H9 (cell line): Measurements from ENCODE around the gene PLEKHM3. TPM values are rescaled to one million over a fixed set of nuclear protein-coding genes. Genes with fewer than 3 reads are reported as not detected.

Source experiments
- DNase-seq: peaks from one replicate; pipeline ENCODE4 v3.0.0-alpha.2; 2017
- H2AFZ ChIP-seq: one replicate; pipeline ENCODE4 v1.6.1; 2013; ENCODE audit warnings: mild to moderate bottlenecking, low read length, control low read depth, moderate library complexity
- H2AK5ac ChIP-seq: 2 replicates; pipeline ENCODE4 v1.6.1; 2013; ENCODE audit warnings: low read length, control low read depth, mixed read lengths; ENCODE audit not compliant: insufficient read length
- H2BK120ac ChIP-seq: one replicate; pipeline ENCODE4 v1.6.1; 2013; ENCODE audit warnings: low read depth, mild to moderate bottlenecking, low read length, control low read depth, inconsistent platforms; ENCODE audit not compliant: poor library complexity, severe bottlenecking
- H2BK12ac ChIP-seq: 2 replicates; pipeline ENCODE4 v1.6.1; 2013; ENCODE audit warnings: low read length, control low read depth, mixed read lengths, low read depth; ENCODE audit not compliant: insufficient read length
- H2BK15ac ChIP-seq: 2 replicates; pipeline ENCODE4 v1.6.1; 2013; ENCODE audit warnings: low read depth, low read length, control low read depth
- H2BK20ac ChIP-seq: one replicate; pipeline ENCODE4 v1.6.1; 2013; ENCODE audit warnings: low read depth, mild to moderate bottlenecking, low read length, control low read depth, inconsistent platforms; ENCODE audit not compliant: poor library complexity, severe bottlenecking
- H2BK5ac ChIP-seq: 2 replicates; pipeline ENCODE4 v1.6.1; 2013; ENCODE audit warnings: low read length, control low read depth, mixed read lengths; ENCODE audit not compliant: insufficient read length
- H3K14ac ChIP-seq: 2 replicates; pipeline ENCODE4 v1.6.1; 2013; ENCODE audit warnings: low read length, control low read depth; ENCODE audit not compliant: insufficient read depth
- H3K18ac ChIP-seq: 2 replicates; pipeline ENCODE4 v1.6.1; 2013; ENCODE audit warnings: low read depth, mild to moderate bottlenecking, mixed read lengths, low read length, control low read depth; ENCODE audit not compliant: insufficient read length
- H3K23ac ChIP-seq: 2 replicates; pipeline ENCODE4 v1.6.1; 2013; ENCODE audit warnings: low read length, control low read depth, mixed read lengths, low read depth; ENCODE audit not compliant: insufficient read length
- H3K23me2 ChIP-seq: 2 replicates; pipeline ENCODE4 v1.6.1; 2013; ENCODE audit warnings: low read depth, mild to moderate bottlenecking, mixed read lengths, low read length, control low read depth; ENCODE audit not compliant: insufficient read length, poor library complexity, severe bottlenecking
- H3K27ac ChIP-seq: 2 replicates; pipeline ENCODE4 v1.5.1; 2013; ENCODE audit warnings: low read length, control low read depth, mixed read lengths, low read depth; ENCODE audit not compliant: insufficient read length
- H3K27me3 ChIP-seq: 2 replicates; pipeline ENCODE4 v1.6.1; 2013; ENCODE audit warnings: low read length, control low read depth, inconsistent platforms; ENCODE audit not compliant: insufficient read depth
- H3K4ac ChIP-seq: 2 replicates; pipeline ENCODE4 v1.6.1; 2013; ENCODE audit warnings: low read depth, mild to moderate bottlenecking, control low read depth, inconsistent platforms, low read length, moderate library complexity
- H3K4me1 ChIP-seq: 2 replicates; pipeline ENCODE4 v1.6.1; 2013; ENCODE audit warnings: low read length, control low read depth, inconsistent platforms; ENCODE audit not compliant: insufficient read depth
- H3K4me2 ChIP-seq: 2 replicates; pipeline ENCODE4 v1.6.1; 2013; ENCODE audit warnings: low read length, control low read depth, mixed read lengths; ENCODE audit not compliant: insufficient read length, insufficient read depth
- H3K56ac ChIP-seq: 2 replicates; pipeline ENCODE4 v1.6.1; 2013; ENCODE audit warnings: low read depth, mild to moderate bottlenecking, mixed read lengths, low read length, control low read depth; ENCODE audit not compliant: insufficient read length
- H3K79me1 ChIP-seq: 2 replicates; pipeline ENCODE4 v1.6.1; 2013; ENCODE audit warnings: low read depth, mild to moderate bottlenecking, moderate library complexity, low read length, control low read depth, inconsistent platforms; ENCODE audit not compliant: insufficient read depth, poor library complexity, severe bottlenecking
- H3K79me2 ChIP-seq: 2 replicates; pipeline ENCODE4 v1.6.1; 2013; ENCODE audit warnings: low read length, control low read depth, inconsistent platforms; ENCODE audit not compliant: insufficient read depth
- H3K9ac ChIP-seq: 2 replicates; pipeline ENCODE4 v1.6.1; 2013; ENCODE audit warnings: low read length, control low read depth, mixed read lengths; ENCODE audit not compliant: insufficient read length; ENCODE audit errors: extremely low read depth
- H3K9me3 ChIP-seq: one replicate; pipeline ENCODE4 v1.6.1; 2013; ENCODE audit warnings: low read depth, low read length, inconsistent platforms; ENCODE audit not compliant: control insufficient read depth
- H3T11ph ChIP-seq: one replicate; pipeline ENCODE4 v1.6.1; 2013; ENCODE audit warnings: mild to moderate bottlenecking, low read length, control low read depth, inconsistent platforms
- H4K20me1 ChIP-seq: one replicate; pipeline ENCODE4 v1.6.1; 2013; ENCODE audit not compliant: control insufficient read depth, insufficient read length, insufficient read depth
- H4K5ac ChIP-seq: 2 replicates; pipeline ENCODE4 v1.6.1; 2013; ENCODE audit warnings: low read depth, mild to moderate bottlenecking, mixed read lengths, low read length, control low read depth; ENCODE audit not compliant: insufficient read length
- H4K8ac ChIP-seq: replicated peaks from 2 replicates; pipeline ENCODE4 v1.6.1; 2013; ENCODE audit warnings: low read length, control low read depth, mixed read lengths, low read depth; ENCODE audit not compliant: insufficient read length
- H4K91ac ChIP-seq: 2 replicates; pipeline ENCODE4 v1.6.1; 2013; ENCODE audit warnings: low read depth, mild to moderate bottlenecking, moderate library complexity, mixed read lengths, low read length, control low read depth; ENCODE audit not compliant: insufficient read length
- H3K27ac Mint-ChIP-seq, 3 experiments: 2 replicates in 2 of 3; 3 replicates in 1 of 3; pipeline ENCODE4 v1.8.0; 2020 to 2021; ENCODE audit warnings: mixed read lengths in 3 of 3, mild to moderate bottlenecking in 1 of 3, moderate library complexity in 1 of 3
- H3K27me3 Mint-ChIP-seq: 2 replicates; pipeline ENCODE4 v1.8.0; 2021; ENCODE audit warnings: low read depth, mild to moderate bottlenecking, moderate library complexity, mixed read lengths
- H3K36me3 Mint-ChIP-seq, 3 experiments: 2 replicates in 2 of 3; 3 replicates in 1 of 3; pipeline ENCODE4 v1.8.0; 2020 to 2021; ENCODE audit warnings: low read depth in 3 of 3, mixed read lengths in 3 of 3; ENCODE audit not compliant: insufficient read depth in 1 of 3
- H3K4me1 Mint-ChIP-seq, 2 experiments: 2 replicates each; pipeline ENCODE4 v1.8.0; 2020; ENCODE audit warnings: mixed read lengths in 2 of 2
- H3K4me3 Mint-ChIP-seq, 2 experiments: 2 replicates in 1 of 2; 3 replicates in 1 of 2; pipeline ENCODE4 v1.8.0; 2020 to 2021; ENCODE audit warnings: mild to moderate bottlenecking in 2 of 2, mixed read lengths in 2 of 2, moderate library complexity in 1 of 2
- H3K9me3 Mint-ChIP-seq, 2 experiments: 2 replicates in 1 of 2; 3 replicates in 1 of 2; pipeline ENCODE4 v1.8.0; 2020; ENCODE audit warnings: mild to moderate bottlenecking in 2 of 2, mixed read lengths in 2 of 2, moderate library complexity in 1 of 2
- WGBS: extraction: QIAGEN DNeasy Blood & Tissue Kit; methylation state at CpG from one replicate; pipeline ENCODE4 v1.1.7; 2013; ENCODE audit warnings: missing lambda C conversion rate, low lambda C conversion rate, mixed read lengths; ENCODE audit not compliant: insufficient read length; ENCODE audit errors: extremely low coverage; 5-methylcytosine and 5-hydroxymethylcytosine counted together
- total RNA-seq: library from RNA; stranded (reverse); gene quantifications from 2 replicates; pipeline ENCODE4 v1.2.1, GENCODE V29; 2021
- TF ChIP-seq, protein P1 (sequence below): fragments of 200-600 bp; sonication (generic); conservative IDR thresholded peaks from 3 replicates; pipeline ENCODE4 v1.8.0; 2021; ENCODE audit warnings: antibody characterized with exemption, mild to moderate bottlenecking

PLEKHM3 gene
- total RNA-seq, 1 experiment from 2014 or later: 7.5 TPM

DNA sequence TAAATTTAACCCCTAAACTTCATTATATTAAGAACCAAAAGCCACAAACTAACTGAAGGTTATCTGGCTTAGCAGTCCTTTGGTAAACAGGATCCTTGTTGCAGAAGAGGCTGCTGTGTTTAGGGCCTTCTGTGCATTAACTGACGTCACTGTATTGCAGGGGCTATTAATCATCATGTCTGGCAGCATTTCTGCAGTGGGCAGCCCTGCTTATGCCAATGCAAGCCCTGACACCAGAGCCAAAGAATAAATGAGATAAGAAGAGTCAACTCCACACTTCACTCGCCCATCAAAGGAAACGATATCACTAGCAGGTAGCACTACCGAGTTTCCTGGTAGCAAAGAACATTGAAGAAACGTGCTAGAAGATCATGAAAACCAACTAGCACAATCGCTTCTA is 110.6 kb downstream of the PLEKHM3 start:
- no peak overlapping the region for H3K4me3 Mint-ChIP-seq
- no peak overlapping the region for H3K18ac ChIP-seq
- H3K79me1 ChIP-seq: no peaks in the 10 kb centered on the region
- no peak overlapping the region for H3K9ac ChIP-seq
- H3K27me3 Mint-ChIP-seq: no peaks in the 10 kb centered on the region
- no peak overlapping the region for H3T11ph ChIP-seq
- H3K27ac Mint-ChIP-seq: peak overlapping the region in 1 of 3 experiments; percentile 50; a peak in 1 of 7 replicates
- no peak overlapping the region for H3K4me2 ChIP-seq
- no peak overlapping the region for H3K4ac ChIP-seq
- H3K9me3 Mint-ChIP-seq: no peaks in the 10 kb centered on the region
- no peak for DNase-seq
- no peaks in the 10 kb centered on the region for H3K27me3 ChIP-seq
- H2BK12ac ChIP-seq: no peak overlapping the region
- no peaks in the 10 kb centered on the region for H3K79me2 ChIP-seq
- WGBS: no CpG with 5 or more reads among the region's 6 CpGs
- H2AK5ac ChIP-seq: no peak overlapping the region
- H3K4me1 ChIP-seq: no peaks in the 10 kb centered on the region
- H3K23ac ChIP-seq: no peak overlapping the region
- H4K8ac ChIP-seq: no peak overlapping the region
- no peak overlapping the region for H2BK120ac ChIP-seq
- peaks cover 6 to 8% of the 10 kb centered on the region in 2 experiments; a peak in 3 of 4 replicates for H3K4me1 Mint-ChIP-seq
- TF ChIP-seq, protein P1, sequence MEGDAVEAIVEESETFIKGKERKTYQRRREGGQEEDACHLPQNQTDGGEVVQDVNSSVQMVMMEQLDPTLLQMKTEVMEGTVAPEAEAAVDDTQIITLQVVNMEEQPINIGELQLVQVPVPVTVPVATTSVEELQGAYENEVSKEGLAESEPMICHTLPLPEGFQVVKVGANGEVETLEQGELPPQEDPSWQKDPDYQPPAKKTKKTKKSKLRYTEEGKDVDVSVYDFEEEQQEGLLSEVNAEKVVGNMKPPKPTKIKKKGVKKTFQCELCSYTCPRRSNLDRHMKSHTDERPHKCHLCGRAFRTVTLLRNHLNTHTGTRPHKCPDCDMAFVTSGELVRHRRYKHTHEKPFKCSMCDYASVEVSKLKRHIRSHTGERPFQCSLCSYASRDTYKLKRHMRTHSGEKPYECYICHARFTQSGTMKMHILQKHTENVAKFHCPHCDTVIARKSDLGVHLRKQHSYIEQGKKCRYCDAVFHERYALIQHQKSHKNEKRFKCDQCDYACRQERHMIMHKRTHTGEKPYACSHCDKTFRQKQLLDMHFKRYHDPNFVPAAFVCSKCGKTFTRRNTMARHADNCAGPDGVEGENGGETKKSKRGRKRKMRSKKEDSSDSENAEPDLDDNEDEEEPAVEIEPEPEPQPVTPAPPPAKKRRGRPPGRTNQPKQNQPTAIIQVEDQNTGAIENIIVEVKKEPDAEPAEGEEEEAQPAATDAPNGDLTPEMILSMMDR: no peak
- H2BK20ac ChIP-seq: no peak overlapping the region
- H3K14ac ChIP-seq: no peak overlapping the region
- H4K20me1 ChIP-seq: no peaks in the 10 kb centered on the region
- no peak overlapping the region for H2AFZ ChIP-seq
- H3K23me2 ChIP-seq: no peaks in the 10 kb centered on the region
- H4K91ac ChIP-seq: no peak overlapping the region
- H4K5ac ChIP-seq: no peak overlapping the region
- H2BK5ac ChIP-seq: no peak overlapping the region
- H2BK15ac ChIP-seq: no peak overlapping the region
- H3K9me3 ChIP-seq: no peaks in the 10 kb centered on the region
- no peak overlapping the region for H3K27ac ChIP-seq
- H3K56ac ChIP-seq: no peak overlapping the region
- peaks cover 0 to 7% (median 4%) of the 10 kb centered on the region in 3 experiments; a peak in 3 of 7 replicates for H3K36me3 Mint-ChIP-seq
